Measurements from ENCODE around the gene ARGLU1.

DNA sequence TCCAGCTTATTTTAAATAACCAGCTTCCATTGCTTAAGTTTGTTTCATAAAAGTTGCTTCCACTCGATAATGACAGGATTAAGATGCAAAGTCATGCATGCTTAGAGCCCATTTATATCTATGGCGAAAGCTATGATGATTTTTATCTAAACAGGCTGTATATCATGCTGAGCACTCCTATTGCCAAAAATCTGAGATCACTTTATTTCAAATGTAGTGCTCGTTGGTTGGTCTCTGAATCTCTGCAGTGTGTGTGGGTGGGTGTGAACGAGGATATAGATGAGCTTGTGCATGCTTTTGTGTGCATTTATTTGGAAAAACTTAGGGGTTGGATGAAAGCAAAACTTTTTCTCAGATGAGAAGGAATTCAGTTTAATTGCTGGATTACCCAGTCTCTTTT, 27.0 kb upstream of the ARGLU1 start:
- TF ChIP-seq, protein P1, sequence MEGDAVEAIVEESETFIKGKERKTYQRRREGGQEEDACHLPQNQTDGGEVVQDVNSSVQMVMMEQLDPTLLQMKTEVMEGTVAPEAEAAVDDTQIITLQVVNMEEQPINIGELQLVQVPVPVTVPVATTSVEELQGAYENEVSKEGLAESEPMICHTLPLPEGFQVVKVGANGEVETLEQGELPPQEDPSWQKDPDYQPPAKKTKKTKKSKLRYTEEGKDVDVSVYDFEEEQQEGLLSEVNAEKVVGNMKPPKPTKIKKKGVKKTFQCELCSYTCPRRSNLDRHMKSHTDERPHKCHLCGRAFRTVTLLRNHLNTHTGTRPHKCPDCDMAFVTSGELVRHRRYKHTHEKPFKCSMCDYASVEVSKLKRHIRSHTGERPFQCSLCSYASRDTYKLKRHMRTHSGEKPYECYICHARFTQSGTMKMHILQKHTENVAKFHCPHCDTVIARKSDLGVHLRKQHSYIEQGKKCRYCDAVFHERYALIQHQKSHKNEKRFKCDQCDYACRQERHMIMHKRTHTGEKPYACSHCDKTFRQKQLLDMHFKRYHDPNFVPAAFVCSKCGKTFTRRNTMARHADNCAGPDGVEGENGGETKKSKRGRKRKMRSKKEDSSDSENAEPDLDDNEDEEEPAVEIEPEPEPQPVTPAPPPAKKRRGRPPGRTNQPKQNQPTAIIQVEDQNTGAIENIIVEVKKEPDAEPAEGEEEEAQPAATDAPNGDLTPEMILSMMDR (IDR thresholded peaks at IDR 0.05), result no peak
- TF ChIP-seq POLR2A (IDR thresholded peaks at IDR 0.05), result no peak
